Neural cell (in vitro differentiated cells): ENCODE results near the gene AK5.

ENCODE experiments used
- EP300 ChIP-seq: fragments of 450-650 bp; conservative IDR thresholded peaks from 2 replicates; pipeline ENCODE4 v1.6.1; 2014; ENCODE audit warnings: antibody characterized with exemption, mild to moderate bottlenecking, moderate library complexity; ENCODE audit not compliant: poor library complexity, severe bottlenecking
- EZH2 ChIP-seq: fragments of 200-600, 300-800 bp; shearing (Covaris generic), sonication (generic); IDR thresholded peaks from 2 replicates; pipeline ENCODE4 v1.6.1; 2014; ENCODE audit warnings: antibody characterized with exemption, low read length, borderline replicate concordance, mild to moderate bottlenecking; ENCODE audit not compliant: insufficient read depth, poor library complexity, severe bottlenecking
- MXI1 ChIP-seq: fragments of 450-650 bp; conservative IDR thresholded peaks from 2 replicates; pipeline ENCODE4 v1.6.1; 2014; ENCODE audit warnings: antibody characterized with exemption, mild to moderate bottlenecking; ENCODE audit not compliant: poor library complexity, severe bottlenecking
- POLR2AphosphoS5 ChIP-seq: IDR thresholded peaks from 2 replicates; pipeline ENCODE4 v1.6.1; 2012
- RAD21 ChIP-seq: fragments of 450-650 bp; conservative IDR thresholded peaks from 2 replicates; pipeline ENCODE4 v1.6.1; 2014; ENCODE audit warnings: antibody characterized with exemption, mild to moderate bottlenecking, moderate library complexity
- TAF1 ChIP-seq: IDR thresholded peaks from 2 replicates; pipeline ENCODE4 v1.6.1; 2012; ENCODE audit warnings: low read depth
- TF ChIP-seq, protein P1 (sequence below): fragments of 450-650 bp; IDR thresholded peaks from 2 replicates; pipeline ENCODE4 v1.5.1; 2014; ENCODE audit warnings: antibody characterized with exemption, mild to moderate bottlenecking, moderate library complexity; ENCODE audit not compliant: poor library complexity, severe bottlenecking
- TF ChIP-seq, protein P2 (sequence below): IDR thresholded peaks from 2 replicates; pipeline ENCODE4 v1.6.1; 2012; ENCODE audit warnings: borderline replicate concordance

DNA sequence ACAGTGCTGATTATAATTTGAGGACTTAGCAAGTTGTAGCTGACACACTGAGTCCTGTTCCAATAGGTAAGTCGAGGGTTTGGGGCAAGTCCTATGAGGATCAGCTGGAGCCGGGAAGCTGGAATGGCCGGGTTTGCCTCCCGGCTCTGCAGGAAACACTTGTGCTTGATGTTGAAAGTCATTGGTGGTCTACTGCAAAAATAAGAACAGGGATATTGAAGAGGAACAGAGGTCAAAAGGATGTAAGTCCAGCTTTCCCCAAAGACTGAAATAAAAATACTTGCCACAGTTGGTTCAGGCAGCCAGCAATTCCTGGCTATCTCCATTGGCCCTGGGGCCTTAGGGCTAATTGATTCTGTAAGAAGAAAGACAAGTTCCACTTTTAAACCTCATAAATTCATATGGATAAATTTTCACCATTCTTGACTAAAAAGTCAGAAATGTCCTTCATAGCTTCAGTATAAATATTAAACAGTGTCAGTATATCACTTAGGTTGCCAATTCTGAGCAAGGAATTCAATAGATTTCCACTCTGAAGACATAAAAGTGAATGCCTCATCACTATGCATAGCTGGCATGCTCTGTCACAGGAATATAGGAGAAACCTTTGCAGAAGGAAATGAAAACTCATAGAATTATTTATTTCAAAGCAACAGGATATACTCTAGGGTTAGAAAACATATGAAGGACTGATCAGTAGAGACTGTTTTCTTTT, 165.2 kb downstream of the AK5 start:
- TF ChIP-seq, protein P1, sequence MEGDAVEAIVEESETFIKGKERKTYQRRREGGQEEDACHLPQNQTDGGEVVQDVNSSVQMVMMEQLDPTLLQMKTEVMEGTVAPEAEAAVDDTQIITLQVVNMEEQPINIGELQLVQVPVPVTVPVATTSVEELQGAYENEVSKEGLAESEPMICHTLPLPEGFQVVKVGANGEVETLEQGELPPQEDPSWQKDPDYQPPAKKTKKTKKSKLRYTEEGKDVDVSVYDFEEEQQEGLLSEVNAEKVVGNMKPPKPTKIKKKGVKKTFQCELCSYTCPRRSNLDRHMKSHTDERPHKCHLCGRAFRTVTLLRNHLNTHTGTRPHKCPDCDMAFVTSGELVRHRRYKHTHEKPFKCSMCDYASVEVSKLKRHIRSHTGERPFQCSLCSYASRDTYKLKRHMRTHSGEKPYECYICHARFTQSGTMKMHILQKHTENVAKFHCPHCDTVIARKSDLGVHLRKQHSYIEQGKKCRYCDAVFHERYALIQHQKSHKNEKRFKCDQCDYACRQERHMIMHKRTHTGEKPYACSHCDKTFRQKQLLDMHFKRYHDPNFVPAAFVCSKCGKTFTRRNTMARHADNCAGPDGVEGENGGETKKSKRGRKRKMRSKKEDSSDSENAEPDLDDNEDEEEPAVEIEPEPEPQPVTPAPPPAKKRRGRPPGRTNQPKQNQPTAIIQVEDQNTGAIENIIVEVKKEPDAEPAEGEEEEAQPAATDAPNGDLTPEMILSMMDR: no peak
- TF ChIP-seq, protein P2, sequence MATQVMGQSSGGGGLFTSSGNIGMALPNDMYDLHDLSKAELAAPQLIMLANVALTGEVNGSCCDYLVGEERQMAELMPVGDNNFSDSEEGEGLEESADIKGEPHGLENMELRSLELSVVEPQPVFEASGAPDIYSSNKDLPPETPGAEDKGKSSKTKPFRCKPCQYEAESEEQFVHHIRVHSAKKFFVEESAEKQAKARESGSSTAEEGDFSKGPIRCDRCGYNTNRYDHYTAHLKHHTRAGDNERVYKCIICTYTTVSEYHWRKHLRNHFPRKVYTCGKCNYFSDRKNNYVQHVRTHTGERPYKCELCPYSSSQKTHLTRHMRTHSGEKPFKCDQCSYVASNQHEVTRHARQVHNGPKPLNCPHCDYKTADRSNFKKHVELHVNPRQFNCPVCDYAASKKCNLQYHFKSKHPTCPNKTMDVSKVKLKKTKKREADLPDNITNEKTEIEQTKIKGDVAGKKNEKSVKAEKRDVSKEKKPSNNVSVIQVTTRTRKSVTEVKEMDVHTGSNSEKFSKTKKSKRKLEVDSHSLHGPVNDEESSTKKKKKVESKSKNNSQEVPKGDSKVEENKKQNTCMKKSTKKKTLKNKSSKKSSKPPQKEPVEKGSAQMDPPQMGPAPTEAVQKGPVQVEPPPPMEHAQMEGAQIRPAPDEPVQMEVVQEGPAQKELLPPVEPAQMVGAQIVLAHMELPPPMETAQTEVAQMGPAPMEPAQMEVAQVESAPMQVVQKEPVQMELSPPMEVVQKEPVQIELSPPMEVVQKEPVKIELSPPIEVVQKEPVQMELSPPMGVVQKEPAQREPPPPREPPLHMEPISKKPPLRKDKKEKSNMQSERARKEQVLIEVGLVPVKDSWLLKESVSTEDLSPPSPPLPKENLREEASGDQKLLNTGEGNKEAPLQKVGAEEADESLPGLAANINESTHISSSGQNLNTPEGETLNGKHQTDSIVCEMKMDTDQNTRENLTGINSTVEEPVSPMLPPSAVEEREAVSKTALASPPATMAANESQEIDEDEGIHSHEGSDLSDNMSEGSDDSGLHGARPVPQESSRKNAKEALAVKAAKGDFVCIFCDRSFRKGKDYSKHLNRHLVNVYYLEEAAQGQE: no peak
- peak; percentile 66 for TF ChIP-seq EP300
- no peak for TF ChIP-seq TAF1
- TF ChIP-seq EZH2: no peak
- no peak for TF ChIP-seq RAD21
- TF ChIP-seq MXI1: no peak
- TF ChIP-seq POLR2AphosphoS5: no peak
